Neural progenitor cell (in vitro differentiated cells): ENCODE measurements around the gene KRT74.

ENCODE experiments used
- CTCF ChIP-seq: fragments of 200-600 bp; sonication (generic); IDR thresholded peaks from 2 replicates; pipeline ENCODE4 v1.5.1; 2017; ENCODE audit warnings: antibody characterized with exemption, mild to moderate bottlenecking
- EZH2phosphoT487 ChIP-seq: fragments of 200-600 bp; sonication (generic); IDR thresholded peaks from 2 replicates; pipeline ENCODE4 v1.6.1; 2017; ENCODE audit warnings: antibody characterized with exemption

GRCh38 chr12:52612431-52613383 is 39.1 kb upstream of the KRT74 start:
- TF ChIP-seq CTCF, result no peak
- no peak for TF ChIP-seq EZH2phosphoT487
